Caco-2 (cell line): ENCODE results near the gene PNPT1. TPM values are rescaled to one million over a fixed set of nuclear protein-coding genes. Genes with fewer than 3 reads are reported as not detected.

Experiments used
- BruUV-seq: library from RNA; stranded (reverse); fragments of 400-500 nt; replicated peaks from 2 replicates; lab custom pipeline; 2021; lab: Mats Ljungman, UMichigan
- CTCF ChIA-PET: fragments of 300-600 bp; sonication (Branson Sonifier 250); formaldehyde crosslinking; loops from one replicate; lab custom pipeline; 2022; ENCODE audit warnings: antibody characterized with exemption; lab: Charles Lee
- POLR2A ChIA-PET: fragments of 300-600 bp; sonication (Branson Sonifier 250); formaldehyde crosslinking; loops from one replicate; lab custom pipeline; 2022; ENCODE audit warnings: antibody characterized with exemption; lab: Charles Lee
- DNase-seq, 2 experiments: peaks; one replicate each; pipeline versions ENCODE4 v3.0.0 to v3.0.0-alpha.2; 2020 to 2022
- H3K27me3 ChIP-seq: replicated peaks from 2 replicates; pipeline ENCODE4 v1.6.0; 2011; ENCODE audit warnings: low read length; ENCODE audit not compliant: control insufficient read depth, insufficient read depth
- H3K36me3 ChIP-seq: 2 replicates; pipeline ENCODE4 v1.5.1; 2011; ENCODE audit warnings: low read length; ENCODE audit not compliant: control insufficient read depth, insufficient read depth
- H3K4me1 ChIP-seq: fragments of 250-450 bp; sonication (Bioruptor Pico); 2 replicates; pipeline ENCODE4 v1.5.1; 2020; ENCODE audit warnings: mild to moderate bottlenecking
- H3K4me3 ChIP-seq: 2 replicates; pipeline ENCODE4 v1.5.1; 2011; ENCODE audit warnings: low read depth, mild to moderate bottlenecking, control low read depth, low read length
- H3K9me3 ChIP-seq: fragments of 250-450 bp; sonication (Bioruptor Pico); 2 replicates; pipeline ENCODE4 v1.5.1; 2020; ENCODE audit warnings: mild to moderate bottlenecking, moderate library complexity
- H3K27ac Mint-ChIP-seq: one replicate; pipeline ENCODE4 v1.8.0; 2022; ENCODE audit warnings: mixed read lengths; ENCODE audit not compliant: unreplicated experiment
- H3K27me3 Mint-ChIP-seq: one replicate; pipeline ENCODE4 v1.8.0; 2022; ENCODE audit warnings: mixed read lengths; ENCODE audit not compliant: insufficient read depth, unreplicated experiment
- H3K36me3 Mint-ChIP-seq: one replicate; pipeline ENCODE4 v1.8.0; 2022; ENCODE audit warnings: mild to moderate bottlenecking, mixed read lengths; ENCODE audit not compliant: insufficient read depth, unreplicated experiment
- H3K4me1 Mint-ChIP-seq: one replicate; pipeline ENCODE4 v1.8.0; 2022; ENCODE audit warnings: low read depth, mixed read lengths; ENCODE audit not compliant: unreplicated experiment
- H3K4me3 Mint-ChIP-seq: one replicate; pipeline ENCODE4 v1.8.0; 2022; ENCODE audit warnings: mild to moderate bottlenecking, moderate library complexity, mixed read lengths; ENCODE audit not compliant: unreplicated experiment
- H3K9me3 Mint-ChIP-seq: one replicate; pipeline ENCODE4 v1.8.0; 2022; ENCODE audit warnings: mixed read lengths; ENCODE audit not compliant: unreplicated experiment
- intact Hi-C: fragments of 100-400 bp; cut with micrococcal nuclease; formaldehyde crosslinking; loops from one replicate; pipeline ENCODE4 v1.10.0; 2022; ENCODE audit not compliant: unreplicated experiment
- total RNA-seq: library from RNA; stranded (reverse); gene quantifications from 2 replicates; pipeline ENCODE4 v1.2.3, GENCODE V29; 2022
- TF ChIP-seq, protein P1 (sequence below), 2 experiments: fragments of 200-600 bp in 1 of 2; IDR thresholded peaks; 1 replicate in 1 of 2; 2 replicates in 1 of 2; pipeline versions ENCODE4 v1.5.1 to v1.8.0; 2011 to 2022; ENCODE audit warnings: antibody characterized with exemption in 1 of 2, control low read depth in 1 of 2, inconsistent platforms in 1 of 2, low read depth in 1 of 2, low read length in 1 of 2, mild to moderate bottlenecking in 1 of 2, moderate library complexity in 1 of 2; ENCODE audit not compliant: insufficient read depth in 1 of 2, severe bottlenecking in 1 of 2, unreplicated experiment in 1 of 2

Gene PNPT1
- total RNA-seq, 1 experiment from 2014 or later = 85.2 TPM

DNA sequence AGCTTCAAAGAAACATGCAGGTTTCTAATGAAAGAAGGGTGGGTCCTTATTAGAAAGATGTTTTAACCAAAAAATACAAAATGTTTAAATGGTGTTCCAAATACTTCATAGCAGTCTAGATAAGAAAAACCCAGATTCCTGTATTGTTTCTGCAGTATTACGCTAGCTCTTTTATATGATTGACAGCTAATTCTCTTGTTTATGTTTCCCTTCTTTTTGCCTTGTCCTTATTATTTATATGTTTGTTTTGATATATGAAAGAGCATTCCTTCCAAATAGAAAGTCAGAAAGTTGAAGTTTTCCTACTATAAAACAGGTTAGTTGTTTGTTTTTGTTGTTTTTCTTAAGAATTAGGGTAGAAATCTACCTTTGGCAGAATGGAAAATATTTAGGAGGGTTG is 41.1 kb upstream of the PNPT1 start:
- CTCF ChIA-PET = no interaction called here
- POLR2A ChIA-PET = no interaction called here
- no peaks in the 10 kb centered on the region for H3K36me3 Mint-ChIP-seq

DNA sequence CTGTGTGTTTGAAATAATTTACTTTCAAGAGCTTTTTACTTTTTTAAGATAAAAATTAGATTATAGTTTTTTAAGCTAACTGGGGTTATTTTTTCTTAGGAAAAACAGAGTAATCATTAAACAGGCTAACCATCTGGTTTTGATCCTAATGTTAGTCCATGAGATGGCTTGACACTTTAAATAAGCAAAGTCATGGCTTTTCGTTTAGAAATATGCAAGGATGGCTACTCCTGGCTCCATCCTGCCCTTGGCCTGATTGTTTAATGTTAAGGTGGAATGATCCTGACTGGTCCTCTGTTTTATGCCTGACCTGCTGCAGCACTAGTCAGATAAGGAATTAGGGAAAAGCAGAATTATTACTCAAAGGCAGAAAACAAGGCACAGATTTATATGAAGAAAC is 39.7 kb upstream of the PNPT1 start:
- H3K27me3 Mint-ChIP-seq = no peaks in the 10 kb centered on the region
- CTCF ChIA-PET = no interaction called here
- H3K4me3 Mint-ChIP-seq = no peak overlapping the region
- DNase-seq = no peak
- POLR2A ChIA-PET = no interaction called here
- BruUV-seq = no TSS peak
- Histone ChIP-seq H3K9me3 (peaks cover 3% of the 10 kb centered on the region; the same call in 1 of the 2 replicates), H3K4me1 (no peaks in the 10 kb centered on the region), H3K4me3 (no peak overlapping the region), H3K27me3 (no peaks in the 10 kb centered on the region), H3K36me3 (no peaks in the 10 kb centered on the region)
- no peak overlapping the region for H3K27ac Mint-ChIP-seq
- H3K9me3 Mint-ChIP-seq = no peaks in the 10 kb centered on the region
- no peaks in the 10 kb centered on the region for H3K36me3 Mint-ChIP-seq
- intact Hi-C loops = no loop called here
- H3K4me1 Mint-ChIP-seq = no peaks in the 10 kb centered on the region
- TF ChIP-seq, protein P1, sequence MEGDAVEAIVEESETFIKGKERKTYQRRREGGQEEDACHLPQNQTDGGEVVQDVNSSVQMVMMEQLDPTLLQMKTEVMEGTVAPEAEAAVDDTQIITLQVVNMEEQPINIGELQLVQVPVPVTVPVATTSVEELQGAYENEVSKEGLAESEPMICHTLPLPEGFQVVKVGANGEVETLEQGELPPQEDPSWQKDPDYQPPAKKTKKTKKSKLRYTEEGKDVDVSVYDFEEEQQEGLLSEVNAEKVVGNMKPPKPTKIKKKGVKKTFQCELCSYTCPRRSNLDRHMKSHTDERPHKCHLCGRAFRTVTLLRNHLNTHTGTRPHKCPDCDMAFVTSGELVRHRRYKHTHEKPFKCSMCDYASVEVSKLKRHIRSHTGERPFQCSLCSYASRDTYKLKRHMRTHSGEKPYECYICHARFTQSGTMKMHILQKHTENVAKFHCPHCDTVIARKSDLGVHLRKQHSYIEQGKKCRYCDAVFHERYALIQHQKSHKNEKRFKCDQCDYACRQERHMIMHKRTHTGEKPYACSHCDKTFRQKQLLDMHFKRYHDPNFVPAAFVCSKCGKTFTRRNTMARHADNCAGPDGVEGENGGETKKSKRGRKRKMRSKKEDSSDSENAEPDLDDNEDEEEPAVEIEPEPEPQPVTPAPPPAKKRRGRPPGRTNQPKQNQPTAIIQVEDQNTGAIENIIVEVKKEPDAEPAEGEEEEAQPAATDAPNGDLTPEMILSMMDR (IDR thresholded peaks at IDR 0.05; ENCODE audit: insufficient read depth in 1 of 2, low read depth in 1 of 2, low read length in 1 of 2, severe bottlenecking in 1 of 2, unreplicated experiment in 1 of 2) = no peak

More for the DNA sequence above, 41.1 kb upstream of the PNPT1 start:
- intact Hi-C loops = no loop called here
- Histone ChIP-seq H3K9me3 (peaks cover 3% of the 10 kb centered on the region; the same call in 1 of the 2 replicates), H3K27me3 (no peaks in the 10 kb centered on the region), H3K4me3 (no peak overlapping the region), H3K4me1 (no peaks in the 10 kb centered on the region), H3K36me3 (no peaks in the 10 kb centered on the region)
- Mint-ChIP-seq H3K27ac (no peak overlapping the region), H3K27me3 (no peaks in the 10 kb centered on the region), H3K9me3 (no peaks in the 10 kb centered on the region), H3K4me3 (no peak overlapping the region), H3K4me1 (no peaks in the 10 kb centered on the region)
- BruUV-seq = no TSS peak
- TF ChIP-seq, protein P1 (IDR thresholded peaks at IDR 0.05; ENCODE audit: insufficient read depth in 1 of 2, low read depth in 1 of 2, low read length in 1 of 2, severe bottlenecking in 1 of 2, unreplicated experiment in 1 of 2) = no peak
- DNase-seq = no peak

GRCh38 chr2:55732854-55733253 is 39.2 kb upstream of the PNPT1 start:
- no peak overlapping the region for H3K4me3 ChIP-seq
- H3K4me1 ChIP-seq = no peaks in the 10 kb centered on the region
- H3K4me1 Mint-ChIP-seq = no peaks in the 10 kb centered on the region
- no peak overlapping the region for H3K27ac Mint-ChIP-seq
- no peaks in the 10 kb centered on the region for H3K27me3 Mint-ChIP-seq
- no peak overlapping the region for H3K4me3 Mint-ChIP-seq
- intact Hi-C loops = no loop called here
- ChIA-PET CTCF (no interaction called here), POLR2A (no interaction called here)
- no TSS peak for BruUV-seq
- peaks cover 2% of the 10 kb centered on the region; the same call in 1 of the 2 replicates for H3K9me3 ChIP-seq
- no peaks in the 10 kb centered on the region for H3K36me3 Mint-ChIP-seq
- no peaks in the 10 kb centered on the region for H3K27me3 ChIP-seq
- no peak for DNase-seq
- TF ChIP-seq, protein P1 (IDR thresholded peaks at IDR 0.05; ENCODE audit: insufficient read depth in 1 of 2, low read depth in 1 of 2, low read length in 1 of 2, severe bottlenecking in 1 of 2, unreplicated experiment in 1 of 2) = no peak
- no peaks in the 10 kb centered on the region for H3K36me3 ChIP-seq
- H3K9me3 Mint-ChIP-seq = no peaks in the 10 kb centered on the region
